ENCODE results near the gene SPP2. TPM values are rescaled to one million over a fixed set of nuclear protein-coding genes. Genes with fewer than 3 reads are reported as not detected.
A peak's percentile ranks its signal among the peaks of the same experiment; 100 is the strongest.

SPP2 gene
- total RNA-seq, 1 experiment from 2014 or later = 0.27 TPM

DNA sequence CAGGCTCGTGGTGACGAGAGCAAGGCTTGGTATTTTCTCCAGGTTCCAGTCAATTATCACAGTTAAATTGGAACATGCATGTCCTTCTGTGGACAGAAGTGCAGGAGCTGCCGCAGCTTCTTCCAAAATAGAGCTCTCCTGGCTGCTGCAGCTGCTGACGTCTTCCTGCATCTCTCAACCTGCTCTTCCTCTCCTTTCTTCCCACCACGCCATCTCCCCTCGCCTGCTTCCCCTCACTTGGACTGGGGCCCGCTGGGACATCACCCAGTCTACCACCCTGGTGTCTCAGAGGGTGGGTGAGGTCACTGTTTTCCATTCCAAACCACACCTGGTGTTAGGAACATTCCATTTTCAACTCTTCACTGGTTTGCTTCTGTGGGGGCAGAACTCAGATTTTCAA lies 41.4 kb downstream of the SPP2 start:
- DNase-seq (ENCODE audit: low read depth) = peak; percentile 28

DNA sequence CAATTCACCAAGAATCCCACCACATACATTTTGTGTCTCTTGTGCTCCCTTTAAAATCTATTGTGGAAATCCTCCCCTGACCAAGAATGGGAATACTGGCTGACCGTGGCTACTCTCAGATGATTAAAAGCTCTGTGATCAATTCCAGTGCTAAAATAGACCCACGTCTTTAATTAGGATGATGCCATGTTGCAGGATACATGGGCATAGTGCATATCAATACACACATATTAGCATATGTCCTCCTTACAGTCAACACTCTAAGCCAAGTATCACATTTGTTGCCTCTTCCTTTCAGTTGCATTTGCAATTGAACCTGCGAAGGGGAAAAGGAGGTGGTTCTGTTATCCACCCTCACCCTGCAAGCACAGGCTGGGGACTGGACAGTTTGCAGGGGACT lies 41.8 kb downstream of the SPP2 start:
- DNase-seq (ENCODE audit: low read depth) = no peak

DNA sequence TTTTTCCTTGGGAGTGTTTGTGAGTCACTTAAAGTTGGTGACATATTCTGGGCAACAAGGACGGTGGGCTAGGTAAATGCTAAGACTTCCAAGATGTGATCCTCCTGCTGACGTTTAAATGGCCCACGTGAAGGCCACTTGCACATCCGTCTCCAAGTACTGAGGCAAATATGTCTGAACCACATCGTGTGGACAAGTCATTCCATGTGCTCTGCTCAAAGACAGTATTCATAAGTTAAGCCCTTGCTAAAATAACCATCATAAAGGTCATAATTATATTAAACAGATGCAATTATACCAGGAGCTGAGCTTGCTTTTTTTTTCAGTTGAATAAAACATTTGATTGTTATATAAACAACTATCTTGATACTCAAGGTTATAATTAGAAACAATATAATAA lies 44.8 kb downstream of the SPP2 start:
- no peak for DNase-seq (ENCODE audit: low read depth)

DNA sequence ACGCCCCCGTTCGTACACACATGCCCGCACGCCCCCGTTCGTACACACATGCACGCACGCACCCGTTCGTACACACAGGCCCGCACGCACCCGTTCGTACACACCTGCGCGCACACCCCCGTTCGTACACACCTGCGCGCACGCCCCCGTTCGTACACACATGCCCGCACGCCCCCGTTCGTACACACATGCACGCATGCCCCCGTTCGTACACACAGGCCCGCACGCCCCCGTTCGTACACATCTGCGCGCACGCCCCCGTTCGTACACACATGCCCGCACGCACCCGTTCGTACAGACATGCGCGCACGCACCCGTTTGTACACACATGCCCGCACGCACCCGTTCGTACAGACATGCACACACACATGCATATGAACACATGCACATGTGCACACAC lies 45.7 kb downstream of the SPP2 start:
- no peak for DNase-seq (ENCODE audit: low read depth)

DNA sequence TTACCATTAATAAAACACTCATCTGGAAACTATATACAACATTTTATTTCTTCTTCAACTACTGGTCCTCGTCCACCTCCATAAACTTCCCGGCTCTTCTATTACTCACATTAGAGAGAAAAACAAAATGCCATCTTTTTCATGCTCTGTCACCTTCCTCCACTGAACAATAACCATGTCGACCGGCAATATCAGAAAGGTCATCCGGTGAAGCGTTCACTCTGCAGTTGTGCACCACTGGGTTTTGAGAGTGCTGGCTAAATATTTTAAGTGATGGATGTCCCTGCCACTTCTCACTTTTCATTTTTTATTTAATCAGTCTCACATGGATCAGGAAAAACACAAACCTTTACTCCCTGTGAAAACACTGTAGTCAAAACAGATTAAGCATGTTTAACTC lies 48.2 kb downstream of the SPP2 start:
- no peak for DNase-seq (ENCODE audit: low read depth)

DNA sequence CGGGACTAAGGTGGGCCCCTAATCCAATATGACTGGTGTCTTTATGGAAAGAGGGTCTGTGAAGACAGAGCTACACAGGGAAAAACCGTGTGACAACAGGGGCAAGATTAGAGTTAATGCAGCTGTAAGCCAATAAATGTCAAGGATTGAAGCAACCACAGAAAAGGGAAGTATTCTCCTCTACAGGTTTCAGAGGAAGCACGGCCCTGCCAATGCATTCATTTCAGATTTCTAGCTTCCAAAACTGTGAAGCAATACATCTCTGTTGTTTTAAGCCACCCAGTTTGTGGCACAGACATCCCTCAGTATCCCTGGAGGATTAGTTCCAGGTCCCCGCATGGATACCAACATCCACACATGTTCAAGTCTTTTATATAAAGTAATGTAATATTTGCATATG lies 48.8 kb downstream of the SPP2 start:
- DNase-seq (ENCODE audit: low read depth) = no peak

DNA sequence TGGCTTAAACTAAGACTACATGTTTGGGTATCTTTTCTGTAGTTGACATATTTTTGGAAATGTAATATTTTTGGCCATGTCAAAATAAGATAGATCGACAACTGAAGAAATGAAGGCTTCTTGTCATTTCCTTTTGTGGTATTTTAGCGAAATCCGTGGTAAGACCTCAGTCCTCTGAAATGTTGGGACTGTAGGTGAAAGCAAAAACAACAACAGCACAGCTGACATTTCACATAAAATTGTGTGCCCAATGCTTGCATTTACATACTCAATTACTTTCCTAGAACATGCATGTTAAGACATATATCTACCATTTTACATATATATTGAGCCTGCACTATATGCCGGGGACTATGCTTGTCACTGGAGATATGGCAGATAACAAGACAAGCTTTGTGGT lies 50.2 kb downstream of the SPP2 start:
- DNase-seq (ENCODE audit: low read depth) = no peak

DNA sequence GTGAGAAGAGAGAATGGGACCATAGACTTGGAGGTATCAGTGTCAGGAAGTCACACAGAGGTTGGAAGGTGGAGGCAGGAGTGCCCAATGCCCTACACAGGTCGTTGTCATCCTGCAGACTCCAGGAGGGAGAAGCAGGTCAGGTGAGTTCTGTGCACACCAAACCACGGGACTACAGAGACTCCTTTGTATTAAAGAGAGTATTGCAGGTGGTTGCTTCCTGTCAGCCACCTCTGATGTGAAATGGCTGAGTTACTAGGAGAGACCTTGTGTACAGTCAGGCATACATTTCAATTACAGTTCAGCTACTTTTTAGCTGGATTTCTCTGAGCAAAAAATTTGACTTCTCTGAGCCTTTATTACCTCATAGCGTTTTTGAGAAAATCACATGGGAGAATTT lies 51.6 kb downstream of the SPP2 start:
- DNase-seq (ENCODE audit: low read depth) = no peak

DNA sequence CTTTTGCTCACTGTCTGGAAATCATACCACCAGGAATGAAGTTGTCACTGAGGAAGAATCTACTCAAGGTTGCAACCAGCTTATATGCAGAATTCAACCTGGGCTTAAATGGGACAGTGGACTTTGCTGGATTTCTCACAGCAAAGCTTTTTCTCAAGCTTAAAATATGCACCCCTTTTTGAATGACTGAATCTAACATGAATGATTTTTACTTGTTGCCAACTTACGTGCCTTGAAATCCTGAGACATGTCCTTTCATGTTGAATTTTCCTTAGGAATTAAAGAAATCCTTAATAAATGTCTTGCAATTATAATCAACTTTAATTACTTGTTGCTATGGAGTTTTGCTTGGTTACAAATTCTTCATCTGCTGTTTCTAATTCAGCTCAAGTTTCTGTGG lies 57.4 kb downstream of the SPP2 start:
- DNase-seq (ENCODE audit: low read depth) = no peak

DNA sequence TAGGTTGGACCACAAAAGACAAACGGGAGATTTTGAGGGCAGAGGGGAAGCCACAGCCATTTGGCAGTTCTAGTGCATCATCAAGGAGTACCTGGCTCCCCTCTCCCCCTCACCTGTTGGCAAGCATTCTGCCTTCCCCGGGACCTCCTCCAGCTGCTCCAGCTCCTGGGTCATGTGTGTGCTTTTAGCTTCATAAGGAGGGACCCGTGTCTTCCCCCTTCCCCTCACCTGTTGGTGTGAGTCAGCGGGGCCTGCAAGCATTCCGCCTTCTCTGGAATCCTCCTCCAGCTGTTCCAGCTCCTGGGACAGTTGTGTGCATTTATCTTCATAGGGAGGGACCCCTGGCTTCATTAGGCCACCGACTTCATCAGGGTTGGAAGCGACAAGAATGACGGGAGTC lies 58.8 kb downstream of the SPP2 start:
- DNase-seq (ENCODE audit: low read depth) = no peak

DNA sequence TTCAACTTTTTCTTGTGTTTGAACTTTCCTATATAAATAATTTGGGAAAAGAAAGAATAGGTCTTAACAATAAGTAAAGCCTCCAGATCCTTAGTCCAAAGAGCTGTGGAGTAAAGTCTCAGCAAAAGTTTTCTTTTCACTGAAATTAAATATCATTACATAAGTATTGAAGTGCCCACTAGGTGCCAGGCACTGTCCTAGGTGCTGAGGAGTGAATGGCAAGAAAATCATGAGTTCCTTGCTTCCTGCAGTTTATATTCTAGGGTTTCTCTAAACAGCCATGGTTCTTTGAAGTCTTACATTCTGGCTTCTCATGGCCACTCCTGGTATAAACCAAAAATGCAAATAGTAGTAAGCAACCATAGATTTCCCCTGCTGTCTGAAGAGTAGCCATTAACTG lies 59.7 kb downstream of the SPP2 start:
- DNase-seq (ENCODE audit: low read depth) = no peak

DNA sequence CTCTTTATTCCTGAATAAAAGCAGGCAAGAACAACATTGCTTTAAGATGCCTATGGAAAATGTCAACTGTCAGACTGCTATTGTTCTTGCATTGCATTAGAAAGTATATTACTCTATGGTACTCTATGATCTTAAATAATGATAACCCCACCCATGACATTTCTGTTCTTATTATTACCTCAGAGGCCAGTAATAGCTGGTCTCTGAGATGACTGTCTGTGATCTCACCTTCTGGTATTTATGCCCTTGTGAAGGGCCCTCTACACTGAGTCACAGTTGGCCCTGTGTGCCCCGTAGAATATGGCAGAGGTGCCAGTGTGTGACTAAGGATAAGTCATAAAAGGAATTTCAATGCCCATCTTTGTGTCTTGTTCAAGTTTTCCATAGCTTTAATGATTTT lies 61.0 kb downstream of the SPP2 start:
- peak; percentile 94 for DNase-seq (ENCODE audit: low read depth)

DNA sequence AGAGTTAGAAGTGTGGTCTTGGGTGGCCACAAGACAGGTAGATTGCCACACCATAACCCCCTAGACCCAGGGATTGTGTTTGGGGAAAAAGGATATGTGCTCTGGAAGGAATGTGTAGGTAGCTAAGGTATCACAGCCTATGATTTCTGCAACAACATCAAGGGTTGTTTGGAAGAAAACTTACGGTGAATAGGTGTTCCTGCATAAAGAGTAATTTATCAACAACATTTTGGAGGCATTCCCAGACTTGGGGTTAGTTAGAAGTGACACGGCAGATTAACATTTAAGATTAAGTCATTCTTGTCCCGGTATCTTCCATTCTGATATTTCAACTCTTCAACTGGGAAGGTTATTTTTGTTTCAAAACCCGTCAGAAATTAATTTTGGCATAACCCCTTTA lies 65.5 kb downstream of the SPP2 start:
- peak; percentile 82 for DNase-seq (ENCODE audit: low read depth)

DNA sequence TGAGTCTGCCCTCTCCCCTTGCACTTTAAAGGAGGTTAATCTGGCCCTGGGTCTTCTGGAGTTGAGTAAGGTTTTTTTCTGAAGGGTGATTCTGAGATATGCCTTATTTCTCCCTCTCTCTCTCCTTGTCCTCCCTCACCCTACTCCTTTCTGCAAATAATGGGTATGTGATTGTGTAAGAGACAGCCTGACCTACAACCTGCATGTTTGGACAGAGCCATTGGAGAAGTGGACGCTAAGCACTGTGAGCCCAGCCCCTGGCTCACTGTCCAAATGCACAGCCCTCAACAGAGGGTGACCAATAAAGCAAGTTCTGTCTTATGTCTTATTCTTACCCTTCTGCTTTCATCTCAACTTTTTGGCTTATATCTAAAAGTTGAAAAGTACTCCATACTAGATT lies 71.5 kb downstream of the SPP2 start:
- no peak for DNase-seq (ENCODE audit: low read depth)

DNA sequence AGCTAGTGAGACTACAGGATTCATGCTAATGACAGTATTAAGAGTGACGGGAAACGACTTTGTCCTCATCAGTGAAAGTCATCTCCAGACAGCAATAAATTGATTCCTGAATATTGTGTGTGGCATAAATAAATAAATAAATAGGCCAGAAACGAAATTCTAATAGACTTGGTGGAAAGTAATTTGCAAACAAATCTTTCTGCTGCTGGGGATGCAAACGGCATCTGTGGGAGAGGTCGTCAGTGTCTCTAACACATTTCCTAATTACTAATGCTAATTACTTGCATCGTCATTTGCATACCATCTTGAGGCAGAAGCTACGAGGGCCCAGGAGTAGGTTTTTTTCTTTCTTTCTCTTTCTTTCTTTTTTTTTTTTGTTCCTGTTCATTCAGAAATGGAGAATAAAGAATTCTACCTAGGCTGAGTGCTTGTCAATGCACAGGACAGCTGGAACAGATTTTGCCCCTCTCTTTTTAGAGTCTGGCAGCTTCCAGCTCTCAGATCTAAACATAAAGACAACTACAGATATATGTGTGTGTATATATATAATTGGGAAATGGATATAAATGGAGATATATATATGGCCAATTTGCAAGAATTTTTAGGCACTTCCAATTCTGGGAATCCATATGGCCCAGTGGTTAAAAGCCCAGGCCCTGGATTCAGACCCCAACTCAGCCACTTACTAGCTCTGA lies 75.1 kb downstream of the SPP2 start:
- DNase-seq (ENCODE audit: low read depth) = no peak

DNA sequence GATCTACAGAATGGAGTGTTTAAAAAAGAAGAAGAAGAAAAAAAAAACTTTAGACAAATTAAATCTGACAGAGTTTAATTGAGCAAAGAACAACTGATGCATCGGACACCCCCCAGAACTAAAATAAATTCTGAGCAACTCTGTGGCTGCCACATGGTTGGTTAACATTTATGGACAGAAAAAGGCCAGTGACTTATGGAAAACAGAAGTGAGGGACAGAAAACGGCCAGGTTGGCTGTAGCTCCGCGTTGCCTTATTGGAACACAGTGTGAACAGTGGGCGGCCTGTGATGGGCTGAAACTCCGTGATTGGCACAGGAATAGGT lies 75.6 kb downstream of the SPP2 start:
- DNase-seq (ENCODE audit: low read depth) = no peak

Other genes starting within 250 kb of the SPP2 start
- 58.4 and 80.4 TPM in 2 replicates for gene HJURP, start 196.2 kb upstream of the SPP2 start, total RNA-seq (2014; rRNA removed; shearing (Covaris generic))
- gene TRPM8, start 133.3 kb upstream of the SPP2 start, total RNA-seq (2014; rRNA removed; shearing (Covaris generic)) = 1.9 and 4.2 TPM in 2 replicates

All from M059J (cell line).